Activated CD8-positive, alpha-beta memory T cell treated with anti-CD3 and anti-CD28 coated beads, Interleukin-2, amount 10 ng/mL, durations not matched to agents 7 days and 5 days (primary cell): ENCODE measurements around the gene RFTN2. TPM values are rescaled to one million over a fixed set of nuclear protein-coding genes. Genes with fewer than 3 reads are reported as not detected.
A peak's percentile ranks its signal among the peaks of the same experiment; 100 is the strongest.
"Not testable (repeated sequence)": the region's sequence is repeated elsewhere in the genome, so short reads cannot be mapped to it uniquely, and the experiment has no call there.

Source experiments
- ATAC-seq: fragments of 150-1000 bp; cut with Tn5 transposase; one replicate; pipeline ENCODE4 v1.10.0; 2021; ENCODE audit warnings: moderate library complexity
- CTCF ChIA-PET: fragments of 350-600 bp; sonication (Branson Sonifier 250); formaldehyde crosslinking; loops from one replicate; lab custom pipeline; 2021; ENCODE audit warnings: antibody characterized with exemption; lab: Charles Lee
- DNase-seq: peaks from one replicate; pipeline ENCODE4 v3.0.0-alpha.2; 2020
- H3K27ac Mint-ChIP-seq: one replicate; pipeline ENCODE4 v1.8.0; 2021; ENCODE audit warnings: mild to moderate bottlenecking, mixed read lengths
- H3K27me3 Mint-ChIP-seq: one replicate; pipeline ENCODE4 v1.8.0; 2021; ENCODE audit warnings: mixed read lengths
- H3K36me3 Mint-ChIP-seq: one replicate; pipeline ENCODE4 v1.8.0; 2021; ENCODE audit warnings: mild to moderate bottlenecking, mixed read lengths
- H3K4me1 Mint-ChIP-seq: one replicate; pipeline ENCODE4 v1.8.0; 2021; ENCODE audit warnings: mixed read lengths
- H3K4me3 Mint-ChIP-seq: one replicate; pipeline ENCODE4 v1.8.0; 2021; ENCODE audit warnings: mild to moderate bottlenecking, moderate library complexity, mixed read lengths
- H3K9me3 Mint-ChIP-seq: one replicate; pipeline ENCODE4 v1.8.0; 2022; ENCODE audit warnings: low read depth, mixed read lengths
- total RNA-seq, 2 experiments: library from RNA; stranded (reverse); gene quantifications; one replicate each; pipeline ENCODE4 v1.2.3, GENCODE V29; 2021

RFTN2 gene
- total RNA-seq, 2 experiments from 2014 or later, result not detected

DNA sequence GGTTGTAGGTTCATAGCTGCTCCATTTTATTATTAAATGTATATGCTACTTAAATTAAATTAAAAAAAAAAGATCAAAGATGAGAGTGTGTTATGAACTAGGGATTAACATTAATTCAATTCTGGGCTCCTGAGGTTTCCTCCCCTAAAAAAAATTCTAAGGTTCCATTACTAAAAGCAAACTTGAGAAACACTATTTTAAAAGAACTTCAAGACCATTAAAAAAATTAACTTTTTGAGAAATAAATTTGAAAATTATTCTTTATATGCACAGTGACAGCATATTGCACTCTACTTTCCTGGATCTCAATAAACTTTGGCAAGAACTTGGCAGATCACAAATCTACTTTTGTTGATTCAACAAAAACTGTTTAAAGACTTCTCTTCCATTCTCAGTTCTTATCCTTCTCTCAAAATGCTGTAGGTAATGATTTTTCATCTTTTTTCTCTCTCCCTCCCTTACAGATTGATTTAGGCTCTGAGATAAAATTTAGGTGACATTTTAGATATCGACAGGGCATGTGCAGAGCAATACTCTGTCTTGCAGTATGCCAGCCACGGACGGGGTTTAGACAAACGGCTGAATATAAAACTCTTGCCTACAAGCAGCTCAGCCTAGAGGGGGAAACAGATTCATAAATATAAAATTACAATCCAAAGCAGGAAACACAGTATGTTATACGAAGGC is 29.2 kb upstream of the RFTN2 start:
- Mint-ChIP-seq H3K9me3 (no peaks in the 10 kb centered on the region), H3K4me3 (peak overlapping the region; percentile 83)
- peak; percentile 45 for ATAC-seq

DNA sequence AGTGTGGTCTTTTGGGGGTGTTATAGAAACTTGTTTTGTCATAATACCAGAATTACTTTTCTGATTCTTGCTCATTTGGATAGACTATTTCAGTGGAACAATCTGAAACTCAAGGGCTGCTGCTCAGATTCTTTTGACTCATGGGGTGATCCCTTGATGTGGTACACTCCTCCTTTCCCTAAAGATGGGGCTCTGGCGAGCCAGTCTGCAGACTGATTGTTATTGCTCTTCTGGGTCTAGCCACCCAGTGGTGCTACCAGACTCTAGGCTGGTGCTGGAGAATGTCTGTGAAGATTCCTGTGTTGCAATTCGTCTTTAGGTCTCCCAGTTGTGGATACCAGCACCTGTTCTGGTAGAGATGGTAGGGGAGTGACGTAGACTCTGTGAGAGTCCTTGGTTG is 25.6 kb upstream of the RFTN2 start:
- no peaks in the 10 kb centered on the region for H3K27me3 Mint-ChIP-seq
- H3K4me3 Mint-ChIP-seq, result no peak overlapping the region
- H3K27ac Mint-ChIP-seq, result no peak overlapping the region
- peaks cover 31% of the 10 kb centered on the region for H3K4me1 Mint-ChIP-seq
- ATAC-seq, result no peak
- peaks cover 14% of the 10 kb centered on the region for H3K36me3 Mint-ChIP-seq
- no peaks in the 10 kb centered on the region for H3K9me3 Mint-ChIP-seq
- DNase-seq, result no peak
- CTCF ChIA-PET, result no interaction called here

More for the DNA sequence above, 29.2 kb upstream of the RFTN2 start:
- Mint-ChIP-seq H3K27ac (peak overlapping the region; percentile 94), H3K36me3 (peaks cover 23% of the 10 kb centered on the region), H3K27me3 (no peaks in the 10 kb centered on the region), H3K4me1 (peaks cover 42% of the 10 kb centered on the region)
- DNase-seq, result no peak
- CTCF ChIA-PET, result interaction anchor here (0.5 to 3.8 kb wide), 7 partner anchors 75 to 1436 kb away, joined by 3 to 27 read pairs (median 3); partner anchors contain the start of genes MOB4 and PLCL1

DNA sequence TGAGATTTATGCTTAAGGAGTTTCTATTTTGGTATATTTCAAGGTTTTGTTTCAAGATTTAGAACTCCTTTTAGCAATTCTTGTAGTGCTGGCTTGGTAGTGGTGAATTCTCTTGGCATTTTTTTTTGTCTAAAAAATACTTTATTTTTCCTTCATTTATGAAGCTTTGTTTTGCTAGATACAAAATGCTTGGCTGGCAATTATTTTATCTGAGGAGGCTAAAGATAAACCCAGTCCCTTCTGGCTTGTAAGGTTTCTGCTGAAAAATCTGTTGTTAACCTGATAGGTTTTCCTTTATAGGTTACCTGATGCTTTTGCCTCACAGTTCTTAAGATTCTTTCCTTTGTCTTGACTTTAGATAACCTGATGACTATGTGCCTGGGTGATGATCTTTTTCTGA is 24.3 kb upstream of the RFTN2 start:
- ATAC-seq, DNase-seq, H3K9me3 Mint-ChIP-seq, H3K27ac Mint-ChIP-seq, H3K4me3 Mint-ChIP-seq, CTCF ChIA-PET, H3K27me3 Mint-ChIP-seq: not testable (repeated sequence)
- Mint-ChIP-seq H3K36me3 (peaks cover 12% of the 10 kb centered on the region), H3K4me1 (peaks cover 30% of the 10 kb centered on the region)

- ATAC-seq, H3K9me3 Mint-ChIP-seq, H3K27me3 Mint-ChIP-seq, CTCF ChIA-PET, H3K4me3 Mint-ChIP-seq, DNase-seq, H3K27ac Mint-ChIP-seq, H3K36me3 Mint-ChIP-seq: not testable (repeated sequence)
- peaks cover 32% of the 10 kb centered on the region for H3K4me1 Mint-ChIP-seq
These were observed 21.2 kb upstream of the RFTN2 start for GRCh38 chr2:197696571-197696970.

DNA sequence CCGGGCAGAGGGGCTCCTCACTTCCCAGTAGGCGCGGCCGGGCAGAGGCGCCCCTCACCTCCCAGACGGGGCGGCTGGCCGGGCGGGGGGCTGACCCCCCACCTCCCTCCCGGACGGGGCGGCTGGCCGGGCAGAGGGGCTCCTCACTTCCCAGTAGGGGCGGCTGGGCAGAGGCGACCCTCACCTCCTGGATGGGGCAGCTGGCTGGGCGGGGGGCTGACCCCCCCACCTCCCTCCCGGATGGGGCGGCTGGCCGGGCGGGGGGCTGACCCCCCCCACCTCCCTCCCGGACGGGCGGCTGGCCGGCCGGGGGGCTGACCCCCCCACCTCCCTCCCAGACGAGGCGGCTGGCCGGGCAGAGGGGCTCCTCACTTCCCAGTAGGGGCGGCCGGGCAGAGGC is 20.6 kb upstream of the RFTN2 start:
- H3K27ac Mint-ChIP-seq, H3K4me3 Mint-ChIP-seq, ATAC-seq: not testable (repeated sequence)

DNA sequence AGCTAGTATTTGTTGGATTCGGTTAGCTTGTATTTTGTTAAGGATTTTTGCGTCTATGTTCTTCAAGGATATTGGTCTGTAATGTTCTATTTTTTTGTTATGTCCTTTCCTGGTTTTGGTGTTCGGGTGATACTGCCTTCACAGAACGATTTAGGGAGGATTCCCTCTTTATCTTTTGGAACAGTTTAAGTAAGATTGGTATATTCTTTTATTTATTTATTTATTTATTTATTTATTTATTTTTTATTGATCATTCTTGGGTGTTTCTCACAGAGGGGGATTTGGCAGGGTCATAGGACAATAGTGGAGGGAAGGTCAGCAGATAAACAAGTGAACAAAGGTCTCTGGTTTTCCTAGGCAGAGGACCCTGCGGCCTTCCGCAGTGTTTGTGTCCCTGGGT is 19.8 kb upstream of the RFTN2 start:
- H3K4me3 Mint-ChIP-seq, CTCF ChIA-PET, H3K27me3 Mint-ChIP-seq, H3K9me3 Mint-ChIP-seq, H3K36me3 Mint-ChIP-seq, H3K27ac Mint-ChIP-seq, ATAC-seq, DNase-seq: not testable (repeated sequence)
- peaks cover 25% of the 10 kb centered on the region for H3K4me1 Mint-ChIP-seq

More for the DNA sequence above, 20.6 kb upstream of the RFTN2 start:
- H3K4me1 Mint-ChIP-seq, result peaks cover 30% of the 10 kb centered on the region
- H3K36me3 Mint-ChIP-seq, DNase-seq, CTCF ChIA-PET, H3K27me3 Mint-ChIP-seq, H3K9me3 Mint-ChIP-seq: not testable (repeated sequence)

DNA sequence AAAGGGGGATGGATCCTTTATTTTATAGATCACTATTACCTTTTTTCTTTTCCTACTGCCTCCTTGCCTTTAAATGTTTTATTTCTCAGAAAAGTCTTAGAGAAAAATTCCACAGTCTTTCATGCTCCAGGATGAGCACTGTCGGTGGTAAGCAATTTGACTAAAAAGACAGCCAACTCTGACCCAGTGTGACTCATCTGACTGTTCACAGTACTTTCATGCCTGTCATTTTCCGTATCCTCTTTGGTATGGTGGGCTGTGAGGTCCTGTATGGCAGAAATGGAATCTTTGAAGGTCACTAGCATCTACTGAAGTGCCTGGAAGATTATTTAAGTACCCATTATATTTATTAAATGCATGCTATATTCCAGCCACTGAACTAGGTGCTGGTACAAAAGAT is 2.1 kb upstream of the RFTN2 start:
- CTCF ChIA-PET, result no interaction called here
- no peaks in the 10 kb centered on the region for H3K9me3 Mint-ChIP-seq
- H3K27me3 Mint-ChIP-seq, result peaks cover 14% of the 10 kb centered on the region
- no peak overlapping the region for H3K27ac Mint-ChIP-seq
- ATAC-seq (no peak), DNase-seq (no peak)
- H3K36me3 Mint-ChIP-seq, result no peaks in the 10 kb centered on the region
- H3K4me1 Mint-ChIP-seq, result no peaks in the 10 kb centered on the region
- H3K4me3 Mint-ChIP-seq, result no peak overlapping the region

GRCh38 chr2:197677056-197677455 is 1.7 kb upstream of the RFTN2 start:
- ATAC-seq (no peak), DNase-seq (no peak)
- H3K27ac Mint-ChIP-seq, result no peak overlapping the region
- no peaks in the 10 kb centered on the region for H3K4me1 Mint-ChIP-seq
- H3K4me3 Mint-ChIP-seq, result no peak overlapping the region
- H3K9me3 Mint-ChIP-seq, result no peaks in the 10 kb centered on the region
- CTCF ChIA-PET, result no interaction called here
- peaks cover 16% of the 10 kb centered on the region for H3K27me3 Mint-ChIP-seq
- H3K36me3 Mint-ChIP-seq, result no peaks in the 10 kb centered on the region

- no peaks in the 10 kb centered on the region for H3K4me1 Mint-ChIP-seq
- ATAC-seq, result no peak
- no peaks in the 10 kb centered on the region for H3K36me3 Mint-ChIP-seq
- H3K9me3 Mint-ChIP-seq, result no peaks in the 10 kb centered on the region
- H3K4me3 Mint-ChIP-seq, result no peak overlapping the region
- no peak overlapping the region for H3K27ac Mint-ChIP-seq
- CTCF ChIA-PET, result interaction anchor here (0.7 kb wide), 1 partner anchor 111 kb away, joined by 3 read pairs; no protein-coding TSS in a partner anchor
- no peak for DNase-seq
- H3K27me3 Mint-ChIP-seq, result peaks cover 19% of the 10 kb centered on the region
These were observed 363 bp upstream of the RFTN2 start for GRCh38 chr2:197675711-197676188.

GRCh38 chr2:197674591-197674990 is 796 bp downstream of the RFTN2 start:
- no peak for DNase-seq
- H3K36me3 Mint-ChIP-seq, result no peaks in the 10 kb centered on the region
- H3K27me3 Mint-ChIP-seq, result peaks cover 19% of the 10 kb centered on the region
- H3K9me3 Mint-ChIP-seq, result no peaks in the 10 kb centered on the region
- H3K27ac Mint-ChIP-seq, result no peak overlapping the region
- no peaks in the 10 kb centered on the region for H3K4me1 Mint-ChIP-seq
- no peak overlapping the region for H3K4me3 Mint-ChIP-seq
- no peak for ATAC-seq
- CTCF ChIA-PET, result no interaction called here

DNA sequence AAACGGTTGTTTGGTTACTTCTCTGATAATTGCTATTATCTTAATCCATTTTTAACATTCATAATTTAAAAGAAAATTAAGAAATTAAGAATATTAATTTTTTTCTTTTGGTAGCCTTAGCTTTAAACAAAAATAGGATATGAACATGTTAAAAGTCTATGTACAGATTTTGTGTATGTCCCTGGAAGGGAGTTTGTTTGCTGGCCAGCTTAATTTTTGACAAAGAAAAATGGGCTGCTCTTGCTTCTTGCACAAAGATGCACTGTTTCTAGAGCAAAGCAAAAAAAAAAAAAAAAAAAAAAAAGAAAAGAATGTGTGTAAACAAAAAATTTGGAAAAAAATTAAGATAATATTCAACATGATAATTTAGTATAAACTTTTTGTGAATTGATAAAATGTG is 1.3 kb downstream of the RFTN2 start:
- CTCF ChIA-PET, result no interaction called here
- DNase-seq (no peak), ATAC-seq (no peak)
- H3K9me3 Mint-ChIP-seq, result no peaks in the 10 kb centered on the region
- no peak overlapping the region for H3K27ac Mint-ChIP-seq
- no peaks in the 10 kb centered on the region for H3K4me1 Mint-ChIP-seq
- no peak overlapping the region for H3K4me3 Mint-ChIP-seq
- H3K36me3 Mint-ChIP-seq, result no peaks in the 10 kb centered on the region
- peaks cover 19% of the 10 kb centered on the region for H3K27me3 Mint-ChIP-seq

GRCh38 chr2:197673606-197674005 is 1.8 kb downstream of the RFTN2 start:
- CTCF ChIA-PET, result no interaction called here
- ATAC-seq, result no peak
- Mint-ChIP-seq H3K27me3 (peaks cover 19% of the 10 kb centered on the region), H3K27ac (no peak overlapping the region), H3K36me3 (no peaks in the 10 kb centered on the region), H3K4me1 (no peaks in the 10 kb centered on the region), H3K4me3 (no peak overlapping the region), H3K9me3 (no peaks in the 10 kb centered on the region)
- no peak for DNase-seq

DNA sequence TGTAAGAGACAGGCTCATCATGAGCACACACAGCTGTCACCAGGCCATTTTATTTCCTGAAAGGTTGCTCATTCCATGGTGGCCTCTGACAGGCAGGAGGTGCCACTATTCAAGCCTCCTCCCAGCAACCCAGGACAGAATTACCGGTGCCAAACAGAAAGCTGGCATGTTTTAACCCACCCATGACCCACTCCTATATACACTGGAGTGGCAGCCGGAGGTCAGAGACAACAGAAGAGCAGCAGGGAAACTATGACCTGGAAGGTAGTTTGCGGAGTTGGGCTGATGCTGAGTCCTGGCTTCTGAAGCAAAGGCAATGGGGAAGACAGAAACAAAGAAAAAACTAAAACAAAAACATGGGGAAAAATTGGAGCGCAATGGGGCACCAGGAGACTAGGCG is 2.3 kb downstream of the RFTN2 start:
- H3K4me1 Mint-ChIP-seq, result no peaks in the 10 kb centered on the region
- H3K36me3 Mint-ChIP-seq, result no peaks in the 10 kb centered on the region
- DNase-seq, result no peak
- no peaks in the 10 kb centered on the region for H3K9me3 Mint-ChIP-seq
- ATAC-seq, result no peak
- no peak overlapping the region for H3K4me3 Mint-ChIP-seq
- CTCF ChIA-PET, result no interaction called here
- peaks cover 19% of the 10 kb centered on the region for H3K27me3 Mint-ChIP-seq
- H3K27ac Mint-ChIP-seq, result no peak overlapping the region

DNA sequence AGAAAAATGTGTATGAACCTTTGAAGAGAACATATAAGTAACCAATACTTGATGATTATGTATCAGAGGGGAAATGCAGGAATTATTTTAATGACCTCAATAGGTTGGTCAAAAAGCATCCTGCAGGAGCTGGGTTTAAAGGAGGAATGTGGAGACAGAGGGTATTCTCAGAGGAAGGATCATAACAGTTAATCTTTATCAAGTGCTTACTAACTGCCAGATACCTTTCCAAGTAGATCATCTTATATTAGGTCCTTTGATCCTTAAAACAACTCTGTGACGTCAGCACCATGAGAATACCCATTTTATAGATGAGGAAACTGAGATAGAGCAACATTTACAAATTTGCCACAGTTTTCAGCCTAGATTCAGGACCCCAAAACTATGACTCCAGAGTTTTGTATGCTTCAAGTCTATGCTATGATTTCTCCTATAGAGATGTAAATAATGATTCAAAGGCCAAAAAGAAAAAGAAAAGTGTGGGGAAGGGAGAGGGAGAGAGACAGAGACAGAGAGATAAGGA is 3.0 kb downstream of the RFTN2 start:
- DNase-seq (no peak), ATAC-seq (no peak)
- Mint-ChIP-seq H3K27ac (no peak overlapping the region), H3K4me3 (no peak overlapping the region), H3K27me3 (peaks cover 19% of the 10 kb centered on the region), H3K36me3 (no peaks in the 10 kb centered on the region), H3K4me1 (no peaks in the 10 kb centered on the region), H3K9me3 (peaks cover 1% of the 10 kb centered on the region)
- CTCF ChIA-PET, result no interaction called here
